AG09319 (cell line): Measurements from ENCODE around the gene TRAF2.
"Not testable (repeated sequence)": the region's sequence is repeated elsewhere in the genome, so short reads cannot be mapped to it uniquely, and the experiment has no call there.

Experiments used
- DNase-seq: peaks from one replicate; pipeline ENCODE4 v3.0.0-alpha.2; 2010; ENCODE audit warnings: low read depth; ENCODE audit errors: extremely low read depth
- CTCF ChIP-seq: IDR thresholded peaks from 2 replicates; pipeline ENCODE4 v1.5.1; 2011; ENCODE audit warnings: low read depth, mild to moderate bottlenecking, inconsistent platforms, low read length, moderate library complexity

The TRAF2 gene

GRCh38 chr9:136840877-136841645, 45.3 kb upstream of the TRAF2 start:
- no peak for DNase-seq
- no peak for TF ChIP-seq CTCF

- DNase-seq = not testable (repeated sequence)
These were observed 44.5 kb upstream of the TRAF2 start for GRCh38 chr9:136841646-136842379.

- DNase-seq = not testable (repeated sequence)
These were observed 43.9 kb upstream of the TRAF2 start, which contains the start of gene AJM1 for GRCh38 chr9:136842380-136842948. Gene AJM1, plus strand, starts transcription at chr9:136842478. Its CDS starts 1,937 bp downstream, at chr9:136844415.

GRCh38 chr9:136843159-136843800, 43.0 kb upstream of the TRAF2 start:
- not testable (repeated sequence) for DNase-seq

More at GRCh38 chr9:136842380-136842948, 43.9 kb upstream of the TRAF2 start, which contains the start of gene AJM1:
- peak; percentile 82 for TF ChIP-seq CTCF

- DNase-seq = not testable (repeated sequence)
- peak; percentile 39 for TF ChIP-seq CTCF
These were observed 42.2 kb upstream of the TRAF2 start for GRCh38 chr9:136843801-136844740.

- TF ChIP-seq CTCF = no peak
- DNase-seq = no peak
These were observed 41.4 kb upstream of the TRAF2 start for GRCh38 chr9:136844761-136845464.

- DNase-seq = no peak
- TF ChIP-seq CTCF = no peak
These were observed 40.7 kb upstream of the TRAF2 start for GRCh38 chr9:136845465-136846260.
